LNCaP clone FGC (cell line): ENCODE results near the gene GORAB.

ENCODE experiments used
- DNase-seq: peaks from one replicate; pipeline ENCODE4 v3.0.0-alpha.2; 2011; ENCODE audit warnings: low read depth
- H3K4me3 ChIP-seq: 2 replicates; pipeline ENCODE4 v1.5.1; 2011; ENCODE audit warnings: mild to moderate bottlenecking, low read depth, low read length, control low read depth
- TF ChIP-seq, protein P1 (sequence below): IDR thresholded peaks from 2 replicates; pipeline ENCODE4 v1.5.1; 2012; ENCODE audit warnings: mild to moderate bottlenecking; ENCODE audit not compliant: control insufficient read depth, insufficient read depth; ENCODE audit errors: extremely low read depth

Gene GORAB, protein sequence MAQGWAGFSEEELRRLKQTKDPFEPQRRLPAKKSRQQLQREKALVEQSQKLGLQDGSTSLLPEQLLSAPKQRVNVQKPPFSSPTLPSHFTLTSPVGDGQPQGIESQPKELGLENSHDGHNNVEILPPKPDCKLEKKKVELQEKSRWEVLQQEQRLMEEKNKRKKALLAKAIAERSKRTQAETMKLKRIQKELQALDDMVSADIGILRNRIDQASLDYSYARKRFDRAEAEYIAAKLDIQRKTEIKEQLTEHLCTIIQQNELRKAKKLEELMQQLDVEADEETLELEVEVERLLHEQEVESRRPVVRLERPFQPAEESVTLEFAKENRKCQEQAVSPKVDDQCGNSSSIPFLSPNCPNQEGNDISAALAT

DNA sequence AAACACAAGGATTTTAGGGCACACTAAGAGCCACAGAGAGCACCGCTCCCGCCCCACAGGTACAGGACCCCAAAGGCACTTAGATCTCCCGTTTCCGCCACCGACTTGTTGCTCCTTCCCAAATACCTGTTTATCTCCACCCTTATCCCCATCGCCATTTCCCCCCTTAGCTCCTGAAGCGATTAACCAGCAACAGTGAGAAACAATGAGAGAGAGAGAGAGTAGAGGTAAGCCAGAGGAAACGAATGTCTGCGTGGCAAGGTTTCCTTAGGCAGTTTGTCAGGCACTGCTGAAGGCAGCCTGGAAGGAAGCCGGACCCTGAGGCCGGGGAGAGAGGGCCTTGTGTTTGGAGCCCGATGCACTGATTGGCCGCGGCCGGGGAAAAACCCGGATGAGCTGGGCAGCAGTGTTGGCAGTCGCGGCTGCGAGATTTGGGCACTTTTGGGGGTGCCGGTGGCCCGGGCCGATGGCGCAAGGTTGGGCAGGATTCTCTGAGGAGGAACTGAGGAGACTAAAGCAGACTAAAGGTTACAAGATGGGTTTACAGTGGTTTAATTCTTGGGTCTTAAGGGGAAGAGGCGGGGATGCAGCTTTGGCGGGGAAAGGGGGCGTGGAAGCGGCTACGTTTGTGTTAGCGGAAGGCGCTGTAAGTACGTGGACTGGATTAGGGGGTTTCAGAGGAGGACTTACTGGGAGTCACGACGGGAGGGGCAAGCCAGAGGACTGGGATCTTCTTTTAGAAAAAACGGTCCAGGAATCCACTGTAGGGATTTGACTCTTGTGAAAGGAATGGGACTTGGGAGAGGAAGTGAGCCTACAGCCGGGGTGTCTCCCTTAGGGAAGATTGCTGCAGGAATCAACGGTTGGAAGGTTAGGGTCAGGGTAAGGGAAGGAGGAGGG is at the start of gene GORAB:
Gene GORAB (plus strand): TSS at position 409 of the 900 bp plus-strand sequence. CDS start 58 bp downstream, at position 467.
- TF ChIP-seq, protein P1, sequence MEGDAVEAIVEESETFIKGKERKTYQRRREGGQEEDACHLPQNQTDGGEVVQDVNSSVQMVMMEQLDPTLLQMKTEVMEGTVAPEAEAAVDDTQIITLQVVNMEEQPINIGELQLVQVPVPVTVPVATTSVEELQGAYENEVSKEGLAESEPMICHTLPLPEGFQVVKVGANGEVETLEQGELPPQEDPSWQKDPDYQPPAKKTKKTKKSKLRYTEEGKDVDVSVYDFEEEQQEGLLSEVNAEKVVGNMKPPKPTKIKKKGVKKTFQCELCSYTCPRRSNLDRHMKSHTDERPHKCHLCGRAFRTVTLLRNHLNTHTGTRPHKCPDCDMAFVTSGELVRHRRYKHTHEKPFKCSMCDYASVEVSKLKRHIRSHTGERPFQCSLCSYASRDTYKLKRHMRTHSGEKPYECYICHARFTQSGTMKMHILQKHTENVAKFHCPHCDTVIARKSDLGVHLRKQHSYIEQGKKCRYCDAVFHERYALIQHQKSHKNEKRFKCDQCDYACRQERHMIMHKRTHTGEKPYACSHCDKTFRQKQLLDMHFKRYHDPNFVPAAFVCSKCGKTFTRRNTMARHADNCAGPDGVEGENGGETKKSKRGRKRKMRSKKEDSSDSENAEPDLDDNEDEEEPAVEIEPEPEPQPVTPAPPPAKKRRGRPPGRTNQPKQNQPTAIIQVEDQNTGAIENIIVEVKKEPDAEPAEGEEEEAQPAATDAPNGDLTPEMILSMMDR, result no peak
- H3K4me3 ChIP-seq, result peak within 1 kb of the TSS; percentile 89
- peak; percentile 79 for DNase-seq

DNA sequence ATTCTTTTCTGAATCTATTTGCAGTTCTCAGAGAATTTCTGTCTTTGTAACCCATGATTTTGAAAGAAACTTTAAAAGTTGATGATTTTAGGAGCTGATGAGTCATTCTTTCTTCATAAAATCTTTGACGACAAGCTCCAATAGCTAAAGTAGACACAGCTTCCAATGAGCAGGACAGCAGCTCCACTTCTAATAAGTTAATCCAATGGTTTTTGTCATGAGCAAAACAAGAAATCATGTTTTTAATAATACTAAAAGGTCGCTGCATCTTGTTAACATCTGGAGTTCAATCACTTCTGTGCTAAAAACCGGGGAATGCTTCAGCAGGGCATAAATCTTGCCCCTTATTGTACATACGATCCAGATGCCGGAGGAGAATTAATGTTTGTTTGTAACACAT is 48.9 kb upstream of the GORAB start:
- no peak for DNase-seq
- H3K4me3 ChIP-seq, result no peak overlapping the region
- TF ChIP-seq, protein P1, result no peak

- TF ChIP-seq, protein P1, result no peak
- DNase-seq, result no peak
These were observed 44.5 kb upstream of the GORAB start for GRCh38 chr1:170487503-170487902.

DNA sequence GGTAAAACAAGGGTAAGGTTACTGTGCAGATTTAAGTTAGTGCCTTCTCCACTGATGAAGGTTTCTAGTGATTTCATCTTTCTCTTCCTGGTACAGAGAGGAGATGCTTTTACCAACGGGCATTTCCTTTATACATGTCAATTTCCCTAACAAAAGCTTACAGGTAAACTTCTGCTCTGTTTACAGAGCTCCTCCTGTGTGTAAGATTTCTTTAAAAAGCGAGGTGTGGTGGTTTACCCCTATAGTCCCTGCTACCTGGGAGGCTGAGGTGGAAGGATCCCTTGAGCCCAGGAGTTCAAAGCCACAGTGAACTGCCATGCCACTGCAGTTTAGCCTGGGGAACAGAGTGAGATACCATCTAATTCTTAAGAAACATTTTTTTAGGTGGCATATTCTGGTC is 40.7 kb upstream of the GORAB start:
- TF ChIP-seq, protein P1, result no peak
- DNase-seq, result no peak
- H3K4me3 ChIP-seq, result no peak overlapping the region

More at GRCh38 chr1:170487503-170487902, 44.5 kb upstream of the GORAB start:
- no peak overlapping the region for H3K4me3 ChIP-seq

DNA sequence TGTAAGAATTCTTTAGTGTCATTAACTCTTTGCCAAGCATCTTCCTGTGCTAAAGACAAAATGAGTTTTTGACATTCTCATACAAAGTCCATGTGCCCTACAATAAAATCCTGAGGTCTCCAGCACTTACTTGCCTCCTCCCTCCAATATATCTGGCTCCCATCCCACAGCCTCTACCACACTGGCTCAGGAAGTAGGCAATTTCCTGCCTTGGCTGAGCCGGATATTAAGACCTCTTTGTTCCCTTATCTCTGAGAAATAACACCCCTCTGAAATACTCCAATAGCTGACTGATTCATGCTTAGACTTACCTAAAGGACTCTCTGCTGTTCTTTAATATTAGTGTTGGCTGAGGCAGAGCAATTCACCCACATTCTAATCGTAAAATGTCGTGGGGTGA is 37.6 kb upstream of the GORAB start:
- no peak for DNase-seq
- TF ChIP-seq, protein P1, result no peak
- no peak overlapping the region for H3K4me3 ChIP-seq

DNA sequence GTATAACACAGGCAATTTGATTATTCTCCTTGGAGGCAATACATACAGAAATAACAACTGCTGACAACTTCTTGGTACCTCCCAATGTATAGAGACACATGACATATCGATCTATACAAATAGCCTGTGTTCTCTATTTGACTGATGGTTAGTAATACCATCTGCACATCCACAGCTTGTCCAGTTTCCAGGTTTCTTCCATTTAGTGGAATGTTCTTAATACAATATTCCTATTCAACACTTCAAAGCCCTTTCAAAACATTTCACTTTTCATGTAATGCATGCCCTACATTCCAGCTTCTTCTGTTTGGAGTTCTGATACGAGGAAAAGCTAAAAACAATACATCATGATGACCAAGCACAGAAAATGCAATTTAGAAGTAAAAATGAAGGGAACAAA is 37.0 kb upstream of the GORAB start:
- DNase-seq, result no peak
- H3K4me3 ChIP-seq, result no peak overlapping the region
- TF ChIP-seq, protein P1, result no peak
